ENCODE results near the gene GRIP1.

The GRIP1 gene

DNA sequence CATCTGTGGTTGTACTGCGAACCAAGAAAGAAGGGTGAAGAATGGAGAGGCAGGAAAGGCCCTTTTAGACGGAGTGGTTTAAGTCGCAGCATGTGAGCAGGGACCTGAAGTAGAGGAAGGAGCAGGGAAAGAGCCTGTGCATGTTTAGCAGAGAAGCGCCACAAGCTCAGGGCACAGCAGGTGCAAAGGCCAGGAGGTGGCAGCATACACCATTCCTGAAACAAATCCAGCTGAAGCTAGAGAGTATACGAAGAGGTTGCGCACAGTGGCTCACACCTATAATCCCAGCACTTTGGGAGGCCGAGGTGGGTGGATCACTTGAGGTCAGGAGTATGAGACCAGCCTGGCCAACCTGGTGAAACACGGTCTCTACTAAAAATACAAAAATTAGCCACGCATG lies 326.7 kb downstream of the GRIP1 start:
- TF ChIP-seq, protein P1, sequence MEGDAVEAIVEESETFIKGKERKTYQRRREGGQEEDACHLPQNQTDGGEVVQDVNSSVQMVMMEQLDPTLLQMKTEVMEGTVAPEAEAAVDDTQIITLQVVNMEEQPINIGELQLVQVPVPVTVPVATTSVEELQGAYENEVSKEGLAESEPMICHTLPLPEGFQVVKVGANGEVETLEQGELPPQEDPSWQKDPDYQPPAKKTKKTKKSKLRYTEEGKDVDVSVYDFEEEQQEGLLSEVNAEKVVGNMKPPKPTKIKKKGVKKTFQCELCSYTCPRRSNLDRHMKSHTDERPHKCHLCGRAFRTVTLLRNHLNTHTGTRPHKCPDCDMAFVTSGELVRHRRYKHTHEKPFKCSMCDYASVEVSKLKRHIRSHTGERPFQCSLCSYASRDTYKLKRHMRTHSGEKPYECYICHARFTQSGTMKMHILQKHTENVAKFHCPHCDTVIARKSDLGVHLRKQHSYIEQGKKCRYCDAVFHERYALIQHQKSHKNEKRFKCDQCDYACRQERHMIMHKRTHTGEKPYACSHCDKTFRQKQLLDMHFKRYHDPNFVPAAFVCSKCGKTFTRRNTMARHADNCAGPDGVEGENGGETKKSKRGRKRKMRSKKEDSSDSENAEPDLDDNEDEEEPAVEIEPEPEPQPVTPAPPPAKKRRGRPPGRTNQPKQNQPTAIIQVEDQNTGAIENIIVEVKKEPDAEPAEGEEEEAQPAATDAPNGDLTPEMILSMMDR (IDR thresholded peaks at IDR 0.05) = peak; percentile 46; the same call in 1 of the 2 replicates

- TF ChIP-seq, protein P1 (IDR thresholded peaks at IDR 0.05) = no peak
Observed at GRCh38 chr12:66351301-66351700, 327.6 kb downstream of the GRIP1 start.

- TF ChIP-seq, protein P1 (IDR thresholded peaks at IDR 0.05) = no peak
Observed at GRCh38 chr12:66345956-66346355, 332.9 kb downstream of the GRIP1 start.

DNA sequence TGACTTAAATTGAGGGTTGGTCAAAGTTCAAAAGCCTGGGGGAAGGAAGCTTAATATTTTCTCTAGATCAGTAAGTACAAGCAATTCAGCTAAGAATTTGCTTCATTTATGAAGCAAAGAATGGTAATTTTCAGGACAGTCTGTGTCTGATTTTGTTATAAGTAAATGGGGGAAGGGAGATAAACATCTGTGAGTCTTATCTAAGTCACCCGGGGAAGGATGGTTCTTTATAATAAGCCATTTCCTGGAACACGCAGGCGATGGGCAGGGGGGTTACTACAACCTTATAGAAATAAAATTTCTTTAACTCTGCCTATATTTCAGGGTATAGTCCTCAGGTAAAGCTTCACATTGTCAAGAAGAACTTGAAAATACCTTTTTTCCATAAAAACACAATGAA lies 333.7 kb downstream of the GRIP1 start:
- TF ChIP-seq, protein P1 (IDR thresholded peaks at IDR 0.05) = no peak

GRCh38 chr12:66341126-66341525 lies 337.8 kb downstream of the GRIP1 start:
- TF ChIP-seq, protein P1 (IDR thresholded peaks at IDR 0.05) = no peak

DNA sequence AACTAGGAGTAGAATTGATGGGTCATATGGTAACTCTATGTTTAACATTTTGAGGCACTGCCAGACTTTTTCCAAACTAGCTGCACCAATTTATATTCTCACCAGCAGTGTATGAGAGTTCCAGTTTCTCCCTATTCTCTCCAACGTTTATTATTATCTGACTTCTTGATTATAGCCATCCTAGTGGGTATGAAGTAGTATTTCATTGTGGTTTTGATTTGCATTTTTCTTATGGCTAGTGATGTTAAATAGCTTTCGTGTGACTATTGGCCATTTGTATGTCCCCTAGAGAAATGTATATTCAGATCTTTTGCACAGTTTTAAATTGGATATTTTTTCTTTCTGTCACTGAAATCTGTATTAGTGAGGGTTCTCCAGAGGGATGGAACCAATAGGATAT lies 338.7 kb downstream of the GRIP1 start:
- TF ChIP-seq, protein P1 (IDR thresholded peaks at IDR 0.05) = no peak

- TF ChIP-seq, protein P1 (IDR thresholded peaks at IDR 0.05) = no peak
Observed at GRCh38 chr12:66337381-66338010, 341.4 kb downstream of the GRIP1 start.

DNA sequence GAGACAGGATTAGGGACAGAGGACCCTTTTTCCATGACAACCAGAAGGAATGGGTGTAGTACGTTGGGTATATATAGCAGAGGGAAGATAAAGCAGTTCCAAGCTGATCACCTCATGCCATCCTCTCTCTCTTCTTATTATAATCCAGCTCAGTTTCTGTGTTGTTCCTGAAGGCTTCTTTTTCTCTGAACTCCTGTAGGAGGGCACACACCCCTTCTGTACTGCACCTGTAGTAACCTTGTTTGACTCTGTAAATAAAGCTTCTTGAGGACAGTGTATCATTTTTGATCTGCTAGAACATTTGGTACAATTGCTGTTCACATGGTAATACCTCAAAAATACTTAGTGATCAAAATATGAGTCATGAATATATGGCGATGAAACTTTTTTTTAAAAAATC lies 343.1 kb downstream of the GRIP1 start:
- TF ChIP-seq, protein P1 (IDR thresholded peaks at IDR 0.05) = no peak

Measured in LNCAP (cell line).